Caco-2 (cell line): ENCODE data around the gene CRABP1. TPM values are rescaled to one million over a fixed set of nuclear protein-coding genes. Genes with fewer than 3 reads are reported as not detected.

Experiments
- BruUV-seq: library from RNA; stranded (reverse); fragments of 400-500 nt; replicated peaks from 2 replicates; lab custom pipeline; 2021; lab: Mats Ljungman, UMichigan
- CTCF ChIA-PET: fragments of 300-600 bp; sonication (Branson Sonifier 250); formaldehyde crosslinking; loops from one replicate; lab custom pipeline; 2022; ENCODE audit warnings: antibody characterized with exemption; lab: Charles Lee
- POLR2A ChIA-PET: fragments of 300-600 bp; sonication (Branson Sonifier 250); formaldehyde crosslinking; loops from one replicate; lab custom pipeline; 2022; ENCODE audit warnings: antibody characterized with exemption; lab: Charles Lee
- DNase-seq, 2 experiments: peaks; one replicate each; pipeline versions ENCODE4 v3.0.0 to v3.0.0-alpha.2; 2020 to 2022
- H3K27me3 ChIP-seq: replicated peaks from 2 replicates; pipeline ENCODE4 v1.6.0; 2011; ENCODE audit warnings: low read length; ENCODE audit not compliant: control insufficient read depth, insufficient read depth
- H3K36me3 ChIP-seq: 2 replicates; pipeline ENCODE4 v1.5.1; 2011; ENCODE audit warnings: low read length; ENCODE audit not compliant: control insufficient read depth, insufficient read depth
- H3K4me1 ChIP-seq: fragments of 250-450 bp; sonication (Bioruptor Pico); 2 replicates; pipeline ENCODE4 v1.5.1; 2020; ENCODE audit warnings: mild to moderate bottlenecking
- H3K4me3 ChIP-seq: 2 replicates; pipeline ENCODE4 v1.5.1; 2011; ENCODE audit warnings: low read depth, mild to moderate bottlenecking, control low read depth, low read length
- H3K9me3 ChIP-seq: fragments of 250-450 bp; sonication (Bioruptor Pico); 2 replicates; pipeline ENCODE4 v1.5.1; 2020; ENCODE audit warnings: mild to moderate bottlenecking, moderate library complexity
- H3K27ac Mint-ChIP-seq: one replicate; pipeline ENCODE4 v1.8.0; 2022; ENCODE audit warnings: mixed read lengths; ENCODE audit not compliant: unreplicated experiment
- H3K27me3 Mint-ChIP-seq: one replicate; pipeline ENCODE4 v1.8.0; 2022; ENCODE audit warnings: mixed read lengths; ENCODE audit not compliant: insufficient read depth, unreplicated experiment
- H3K36me3 Mint-ChIP-seq: one replicate; pipeline ENCODE4 v1.8.0; 2022; ENCODE audit warnings: mild to moderate bottlenecking, mixed read lengths; ENCODE audit not compliant: insufficient read depth, unreplicated experiment
- H3K4me1 Mint-ChIP-seq: one replicate; pipeline ENCODE4 v1.8.0; 2022; ENCODE audit warnings: low read depth, mixed read lengths; ENCODE audit not compliant: unreplicated experiment
- H3K4me3 Mint-ChIP-seq: one replicate; pipeline ENCODE4 v1.8.0; 2022; ENCODE audit warnings: mild to moderate bottlenecking, moderate library complexity, mixed read lengths; ENCODE audit not compliant: unreplicated experiment
- H3K9me3 Mint-ChIP-seq: one replicate; pipeline ENCODE4 v1.8.0; 2022; ENCODE audit warnings: mixed read lengths; ENCODE audit not compliant: unreplicated experiment
- CTCF ChIP-seq, 2 experiments: fragments of 200-600 bp in 1 of 2; IDR thresholded peaks; 1 replicate in 1 of 2; 2 replicates in 1 of 2; pipeline versions ENCODE4 v1.5.1 to v1.8.0; 2011 to 2022; ENCODE audit warnings: antibody characterized with exemption in 1 of 2, control low read depth in 1 of 2, inconsistent platforms in 1 of 2, low read depth in 1 of 2, low read length in 1 of 2, mild to moderate bottlenecking in 1 of 2, moderate library complexity in 1 of 2; ENCODE audit not compliant: insufficient read depth in 1 of 2, severe bottlenecking in 1 of 2, unreplicated experiment in 1 of 2
- intact Hi-C: fragments of 100-400 bp; cut with micrococcal nuclease; formaldehyde crosslinking; loops from one replicate; pipeline ENCODE4 v1.10.0; 2022; ENCODE audit not compliant: unreplicated experiment
- total RNA-seq: library from RNA; stranded (reverse); gene quantifications from 2 replicates; pipeline ENCODE4 v1.2.3, GENCODE V29; 2022

CRABP1 gene
- total RNA-seq, 1 experiment from 2014 or later, result 113 TPM

GRCh38 chr15:78388865-78389264 is 48.7 kb downstream of the CRABP1 start:
- intact Hi-C loops, result no loop called here

GRCh38 chr15:78389322-78389721 is 49.2 kb downstream of the CRABP1 start:
- no peak for TF ChIP-seq CTCF (IDR thresholded peaks at IDR 0.05; ENCODE audit: insufficient read depth in 1 of 2, low read depth in 1 of 2, low read length in 1 of 2, severe bottlenecking in 1 of 2, unreplicated experiment in 1 of 2)
- H3K4me3 Mint-ChIP-seq, result no peak overlapping the region
- POLR2A ChIA-PET, result interaction anchor here (0.9 kb wide), 1 partner anchor 15 kb away, joined by 4 read pairs; no protein-coding TSS in a partner anchor

More at GRCh38 chr15:78388865-78389264, 48.7 kb downstream of the CRABP1 start:
- H3K9me3 ChIP-seq, result no peaks in the 10 kb centered on the region
- no peak for TF ChIP-seq CTCF (IDR thresholded peaks at IDR 0.05; ENCODE audit: insufficient read depth in 1 of 2, low read depth in 1 of 2, low read length in 1 of 2, severe bottlenecking in 1 of 2, unreplicated experiment in 1 of 2)
- H3K36me3 ChIP-seq, result no peaks in the 10 kb centered on the region
- H3K4me3 ChIP-seq, result no peak overlapping the region
- H3K36me3 Mint-ChIP-seq, result no peaks in the 10 kb centered on the region
- POLR2A ChIA-PET, result interaction anchor here (0.9 kb wide), 1 partner anchor 14 kb away, joined by 4 read pairs; no protein-coding TSS in a partner anchor
- H3K4me1 Mint-ChIP-seq, result no peaks in the 10 kb centered on the region
- no peak for DNase-seq
- no TSS peak for BruUV-seq
- no peaks in the 10 kb centered on the region for H3K9me3 Mint-ChIP-seq
- peaks cover 8% of the 10 kb centered on the region; the same call in 1 of the 2 replicates for H3K4me1 ChIP-seq
- CTCF ChIA-PET, result no interaction called here
- H3K27me3 Mint-ChIP-seq, result no peaks in the 10 kb centered on the region
- H3K27ac Mint-ChIP-seq, result no peak overlapping the region
- no peak overlapping the region for H3K4me3 Mint-ChIP-seq
- no peaks in the 10 kb centered on the region for H3K27me3 ChIP-seq

GRCh38 chr15:78389738-78390137 is 49.6 kb downstream of the CRABP1 start:
- Mint-ChIP-seq H3K4me1 (no peaks in the 10 kb centered on the region), H3K36me3 (no peaks in the 10 kb centered on the region), H3K27ac (no peak overlapping the region), H3K9me3 (no peaks in the 10 kb centered on the region), H3K4me3 (no peak overlapping the region), H3K27me3 (no peaks in the 10 kb centered on the region)
- no TSS peak for BruUV-seq
- no peaks in the 10 kb centered on the region for H3K27me3 ChIP-seq
- ChIA-PET CTCF (no interaction called here), POLR2A (interaction anchor here (0.9 kb wide), 1 partner anchor 15 kb away, joined by 4 read pairs; no protein-coding TSS in a partner anchor)
- H3K36me3 ChIP-seq, result no peaks in the 10 kb centered on the region
- DNase-seq, result no peak
- no peak overlapping the region for H3K4me3 ChIP-seq
- intact Hi-C loops, result no loop called here
- TF ChIP-seq CTCF (IDR thresholded peaks at IDR 0.05; ENCODE audit: insufficient read depth in 1 of 2, low read depth in 1 of 2, low read length in 1 of 2, severe bottlenecking in 1 of 2, unreplicated experiment in 1 of 2), result no peak
- H3K9me3 ChIP-seq, result no peaks in the 10 kb centered on the region
- peaks cover 8% of the 10 kb centered on the region; the same call in 1 of the 2 replicates for H3K4me1 ChIP-seq

More at GRCh38 chr15:78389322-78389721, 49.2 kb downstream of the CRABP1 start:
- no peak for DNase-seq
- no peaks in the 10 kb centered on the region for H3K9me3 Mint-ChIP-seq
- H3K36me3 Mint-ChIP-seq, result no peaks in the 10 kb centered on the region
- H3K27me3 Mint-ChIP-seq, result no peaks in the 10 kb centered on the region
- no peaks in the 10 kb centered on the region for H3K4me1 Mint-ChIP-seq
- no peak overlapping the region for H3K27ac Mint-ChIP-seq
- peaks cover 8% of the 10 kb centered on the region; the same call in 1 of the 2 replicates for H3K4me1 ChIP-seq
- CTCF ChIA-PET, result no interaction called here
- no peak overlapping the region for H3K4me3 ChIP-seq
- H3K9me3 ChIP-seq, result no peaks in the 10 kb centered on the region
- no peaks in the 10 kb centered on the region for H3K36me3 ChIP-seq
- intact Hi-C loops, result no loop called here
- no peaks in the 10 kb centered on the region for H3K27me3 ChIP-seq
- BruUV-seq, result no TSS peak
